ENCODE results near the gene RREB1. TPM values are rescaled to one million over a fixed set of nuclear protein-coding genes. Genes with fewer than 3 reads are reported as not detected.

The RREB1 gene
- polyA plus RNA-seq, 4 donors, result 17.0 to 27.3 (median 22.9) TPM

DNA sequence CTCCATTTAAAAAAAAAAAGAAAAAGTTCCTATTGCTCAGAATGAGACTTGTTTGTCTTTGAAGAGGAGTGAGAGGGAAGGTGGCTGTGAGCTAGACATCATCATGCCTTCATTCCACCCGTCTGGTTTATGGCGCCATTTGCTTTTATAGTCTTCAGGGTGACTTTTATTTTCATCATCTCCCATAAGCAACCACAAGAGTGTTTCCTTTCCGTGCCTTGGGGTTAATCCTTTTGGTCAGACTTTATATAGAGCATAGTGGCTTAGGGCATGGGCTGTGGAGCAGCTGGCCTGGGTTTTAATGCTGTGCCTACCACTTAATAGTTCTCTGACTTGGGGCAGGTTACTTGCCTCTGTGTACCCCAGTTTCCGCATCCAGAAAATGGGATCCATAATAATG is 77.8 kb downstream of the RREB1 start:
- DNase-seq (ENCODE audit: low read depth in 4 of 4, low spot score in 2 of 4), result no peak

DNA sequence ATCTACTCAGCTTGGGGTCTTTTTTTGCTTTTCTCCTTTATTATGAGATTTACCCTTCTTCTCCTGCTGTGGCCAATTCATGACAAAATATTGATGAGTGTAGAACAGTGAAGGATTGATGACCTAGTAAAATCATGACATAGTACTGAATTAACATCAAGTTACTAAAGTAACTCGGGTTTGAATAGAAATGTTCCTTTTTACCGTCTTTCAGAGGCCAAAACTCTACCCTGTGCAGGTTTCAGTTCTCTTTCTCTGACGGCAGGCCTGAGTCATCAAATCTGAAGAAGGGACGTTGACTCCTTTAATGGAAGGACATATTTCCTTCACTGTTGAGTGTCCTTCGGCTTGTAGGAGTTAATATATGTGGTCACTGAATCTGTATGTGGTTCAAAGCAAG is 80.7 kb downstream of the RREB1 start:
- no peak for DNase-seq (ENCODE audit: low read depth in 4 of 4, low spot score in 2 of 4)

DNA sequence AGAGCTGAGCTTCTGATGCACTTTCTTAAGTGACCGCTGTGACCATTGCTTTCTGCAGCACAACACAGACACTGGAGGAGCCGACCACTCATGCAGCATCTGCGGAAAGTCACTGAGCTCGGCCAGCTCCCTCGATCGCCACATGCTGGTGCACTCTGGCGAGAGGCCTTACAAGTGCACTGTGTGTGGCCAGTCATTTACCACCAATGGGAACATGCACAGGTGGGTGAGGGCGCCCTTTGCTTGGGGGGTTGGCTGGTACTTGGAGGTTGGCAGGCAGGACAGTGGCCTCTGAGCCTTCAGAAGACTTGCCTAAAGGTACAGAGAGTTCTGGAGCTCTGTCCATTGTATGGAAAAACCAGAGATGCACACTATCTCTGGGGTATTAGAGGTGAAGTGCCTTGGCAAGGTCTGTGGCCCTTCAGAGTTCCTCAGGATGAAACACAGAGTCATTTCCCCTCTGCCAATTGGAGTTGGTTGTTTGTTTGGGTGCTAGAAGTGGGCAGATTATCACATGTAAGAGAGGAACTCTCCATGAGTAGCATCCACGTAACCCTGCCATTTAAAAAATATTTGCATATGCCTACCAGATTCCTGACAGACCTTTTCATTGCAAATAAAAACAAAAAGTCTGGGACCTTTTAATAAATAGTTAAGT is 81.5 kb downstream of the RREB1 start:
- no peak for DNase-seq (ENCODE audit: low read depth in 4 of 4, low spot score in 2 of 4)

DNA sequence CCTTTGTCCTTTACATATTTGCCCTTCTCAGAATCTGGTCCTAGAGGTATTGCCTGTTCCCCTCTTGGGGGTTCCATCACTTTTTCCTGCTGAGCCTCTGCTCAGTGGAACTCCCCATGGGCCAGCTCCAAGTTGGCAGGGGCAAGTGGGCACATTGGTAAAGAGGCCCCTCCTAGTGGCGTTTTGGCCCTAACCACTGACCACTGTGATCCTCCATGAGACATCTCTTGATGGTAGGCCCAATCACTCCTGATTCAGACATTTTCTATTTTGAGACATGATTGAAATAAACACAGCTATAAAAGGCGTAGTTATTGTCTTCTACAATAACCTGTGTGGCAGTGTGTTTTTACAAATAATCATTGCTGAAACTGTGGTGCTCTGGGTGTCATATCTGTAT is 83.0 kb downstream of the RREB1 start:
- no peak for DNase-seq (ENCODE audit: low read depth in 4 of 4, low spot score in 2 of 4)

DNA sequence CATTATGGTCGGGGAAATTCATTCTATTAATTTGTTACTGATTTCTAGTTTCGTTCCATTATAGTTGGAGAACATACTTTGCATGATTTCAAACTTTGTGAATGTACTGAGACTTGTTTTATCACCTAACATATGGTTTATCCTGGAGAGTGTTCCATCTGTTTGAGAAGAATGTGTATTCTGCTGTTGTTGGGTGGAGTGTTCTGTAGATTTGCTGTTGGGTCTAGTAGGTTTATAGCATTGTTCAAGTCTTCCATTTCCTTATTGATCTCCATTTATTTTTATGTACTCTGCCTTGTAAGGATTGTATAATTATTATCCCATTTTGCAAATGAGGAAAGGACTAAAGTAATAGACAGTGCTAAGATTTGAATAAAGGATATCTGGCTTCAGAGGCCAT is 85.4 kb downstream of the RREB1 start:
- no peak for DNase-seq (ENCODE audit: low read depth in 4 of 4, low spot score in 2 of 4)

DNA sequence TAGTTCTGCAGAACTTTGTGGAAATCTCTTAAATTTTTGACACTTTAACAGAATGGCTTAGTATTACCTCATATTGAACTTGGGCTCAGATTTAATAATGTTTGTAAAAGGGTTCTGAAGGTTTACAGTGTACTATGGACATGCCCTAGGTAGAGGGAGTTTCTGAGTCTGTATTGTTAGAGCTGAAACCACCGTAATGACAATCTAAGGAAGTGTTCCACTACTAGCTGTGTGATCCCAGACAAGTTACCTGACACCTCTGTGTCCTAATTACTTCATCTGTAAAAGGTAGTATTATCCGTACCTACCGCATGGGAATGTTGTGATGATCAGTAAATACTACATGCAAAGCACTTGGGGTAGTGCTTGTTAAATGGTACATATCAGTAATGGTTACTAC is 86.9 kb downstream of the RREB1 start:
- DNase-seq (ENCODE audit: low read depth in 4 of 4, low spot score in 2 of 4), result no peak

DNA sequence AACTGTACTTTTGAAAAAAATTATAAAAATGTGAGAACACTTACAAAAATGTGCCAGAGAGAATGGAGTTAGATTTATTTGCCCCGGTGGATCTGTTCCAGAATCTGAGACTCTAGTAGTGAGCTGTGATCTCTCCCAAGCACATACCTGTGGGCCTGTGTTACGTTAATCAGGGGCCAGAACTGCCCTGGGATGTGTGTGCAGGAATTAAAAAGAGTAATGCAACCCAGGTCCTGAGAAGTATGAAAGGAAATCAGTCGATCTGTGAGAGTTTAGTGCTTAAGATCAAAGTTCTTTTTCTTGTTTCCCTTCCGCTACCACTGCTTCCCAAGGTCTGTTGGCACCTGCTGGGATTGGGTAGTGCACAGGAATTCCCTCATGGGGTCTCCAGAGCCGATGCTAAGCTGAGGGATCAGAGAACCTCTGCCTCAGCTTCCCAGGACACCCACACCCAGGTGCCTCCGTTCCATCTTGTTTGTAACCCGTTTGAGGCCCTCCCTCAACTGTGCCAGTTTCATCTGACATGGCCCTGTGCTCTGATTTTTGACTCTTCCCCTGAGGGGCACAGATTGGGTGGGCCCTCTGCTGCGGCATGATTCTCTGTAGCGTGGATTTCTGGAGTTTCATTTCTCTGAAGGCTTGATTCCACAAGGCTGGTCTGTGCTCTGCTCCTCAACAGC is 87.7 kb downstream of the RREB1 start:
- DNase-seq (ENCODE audit: low read depth in 4 of 4, low spot score in 2 of 4), result no peak

DNA sequence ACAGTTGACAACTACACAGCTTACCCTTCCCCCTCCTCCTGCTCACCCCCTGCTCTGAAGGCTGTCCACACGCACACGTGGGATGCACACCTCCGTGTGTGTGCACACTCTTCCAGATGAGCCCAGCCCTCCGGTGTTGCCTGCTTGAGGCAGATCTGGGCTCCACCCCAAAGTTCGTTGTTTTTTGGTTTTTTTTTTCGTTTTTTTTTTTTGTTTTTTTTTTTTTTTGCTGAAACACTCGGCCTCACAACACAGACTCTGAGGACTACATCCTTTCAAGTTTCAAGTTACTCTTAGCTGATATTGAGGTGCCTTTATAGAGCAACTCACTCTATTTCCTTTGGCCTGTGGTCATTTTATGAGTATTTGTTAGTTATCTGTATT is 88.2 kb downstream of the RREB1 start:
- no peak for DNase-seq (ENCODE audit: low read depth in 4 of 4, low spot score in 2 of 4)

DNA sequence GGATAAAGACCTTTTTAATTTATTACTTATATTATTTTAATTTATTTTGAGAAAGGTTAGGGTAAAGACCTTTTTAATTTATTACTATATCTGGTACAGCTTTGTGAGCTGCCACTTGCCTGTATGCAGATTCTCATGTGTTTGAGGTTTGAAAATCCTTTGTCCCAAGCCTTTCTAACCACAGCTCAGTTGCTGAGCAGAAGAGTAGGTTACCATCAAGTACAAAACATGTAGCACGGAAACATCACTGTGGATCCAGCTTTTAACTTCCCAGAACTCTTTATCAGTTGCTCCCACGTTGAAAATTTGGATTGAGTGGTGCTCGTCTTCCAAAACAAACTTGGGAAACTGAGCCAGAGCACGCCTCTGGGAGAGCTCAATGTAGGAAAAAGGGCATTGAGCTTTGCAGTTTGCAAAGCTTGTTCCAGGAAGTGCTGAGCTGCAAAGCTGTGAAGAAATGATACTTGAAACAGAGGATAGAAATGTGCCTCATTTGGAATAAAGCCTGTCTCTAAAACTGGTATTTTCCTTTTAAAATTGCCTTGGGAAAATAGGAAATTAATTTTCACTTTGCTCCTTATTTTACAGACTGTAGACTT is 89.0 kb downstream of the RREB1 start:
- no peak for DNase-seq (ENCODE audit: low read depth in 4 of 4, low spot score in 2 of 4)

DNA sequence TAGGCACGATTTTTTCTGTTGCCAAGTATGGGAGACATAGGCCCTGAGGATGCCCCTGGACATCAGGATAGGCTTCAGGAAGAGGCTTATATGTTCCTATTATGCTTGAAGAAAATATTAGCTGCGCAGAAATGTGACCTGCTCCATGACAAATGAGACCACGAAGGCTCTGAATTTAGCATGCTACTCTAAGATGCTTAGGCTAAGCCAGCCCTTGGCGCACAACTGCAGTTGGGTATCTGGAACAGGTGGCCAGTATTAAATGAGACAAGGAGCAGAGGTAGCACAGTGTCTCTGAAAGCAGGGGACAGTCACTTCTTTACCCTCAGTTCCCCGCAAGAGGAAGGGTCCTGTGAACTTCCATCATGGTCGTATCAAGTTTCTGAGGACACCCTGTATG is 90.0 kb downstream of the RREB1 start:
- DNase-seq (ENCODE audit: low read depth in 4 of 4, low spot score in 2 of 4), result no peak

DNA sequence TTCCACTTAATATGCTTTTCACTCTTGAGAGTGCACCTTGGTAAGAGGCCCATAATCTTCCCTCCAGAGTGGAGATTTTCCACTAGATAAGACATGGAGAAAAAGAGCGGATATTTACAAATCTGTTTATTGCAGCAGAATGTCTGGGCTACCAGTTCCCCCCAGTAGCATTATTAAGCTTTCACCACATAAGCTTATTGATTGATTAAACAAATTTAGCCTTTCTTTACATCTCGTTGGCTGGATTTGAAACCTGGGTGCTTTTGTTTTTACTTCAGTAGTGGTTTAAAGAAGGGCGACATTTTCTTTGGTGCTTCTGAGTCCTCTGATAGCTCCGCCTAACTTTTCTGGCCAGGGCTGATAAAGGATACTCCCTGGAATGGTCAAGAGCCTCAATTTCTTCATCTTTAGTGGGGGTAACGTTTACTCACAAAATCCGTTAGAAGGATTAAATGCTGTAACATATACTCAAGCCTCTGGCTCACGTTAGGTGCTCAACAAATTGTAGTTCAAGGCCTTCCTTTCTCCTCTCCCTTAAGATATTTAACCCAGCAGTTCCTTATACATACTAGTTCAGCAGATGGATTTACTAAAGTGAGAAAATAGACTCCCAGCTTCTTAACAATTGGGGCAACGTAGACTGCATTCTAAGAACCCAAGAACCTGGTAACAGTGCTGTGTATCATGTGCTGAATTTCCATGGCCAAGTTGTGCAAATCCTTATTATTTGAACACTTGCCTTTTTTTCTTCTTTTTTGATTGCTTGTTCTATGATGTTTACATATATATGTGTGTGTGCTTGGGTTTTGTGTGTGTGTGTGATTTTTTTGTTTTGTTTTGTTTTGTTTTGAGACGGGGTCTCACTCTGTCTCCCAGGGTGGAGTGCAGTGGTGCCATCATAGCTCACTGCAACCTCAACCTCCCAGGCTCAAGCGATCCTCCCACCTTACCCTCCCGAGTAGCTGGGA is 91.4 kb downstream of the RREB1 start:
- no peak for DNase-seq (ENCODE audit: low read depth in 4 of 4, low spot score in 2 of 4)

DNA sequence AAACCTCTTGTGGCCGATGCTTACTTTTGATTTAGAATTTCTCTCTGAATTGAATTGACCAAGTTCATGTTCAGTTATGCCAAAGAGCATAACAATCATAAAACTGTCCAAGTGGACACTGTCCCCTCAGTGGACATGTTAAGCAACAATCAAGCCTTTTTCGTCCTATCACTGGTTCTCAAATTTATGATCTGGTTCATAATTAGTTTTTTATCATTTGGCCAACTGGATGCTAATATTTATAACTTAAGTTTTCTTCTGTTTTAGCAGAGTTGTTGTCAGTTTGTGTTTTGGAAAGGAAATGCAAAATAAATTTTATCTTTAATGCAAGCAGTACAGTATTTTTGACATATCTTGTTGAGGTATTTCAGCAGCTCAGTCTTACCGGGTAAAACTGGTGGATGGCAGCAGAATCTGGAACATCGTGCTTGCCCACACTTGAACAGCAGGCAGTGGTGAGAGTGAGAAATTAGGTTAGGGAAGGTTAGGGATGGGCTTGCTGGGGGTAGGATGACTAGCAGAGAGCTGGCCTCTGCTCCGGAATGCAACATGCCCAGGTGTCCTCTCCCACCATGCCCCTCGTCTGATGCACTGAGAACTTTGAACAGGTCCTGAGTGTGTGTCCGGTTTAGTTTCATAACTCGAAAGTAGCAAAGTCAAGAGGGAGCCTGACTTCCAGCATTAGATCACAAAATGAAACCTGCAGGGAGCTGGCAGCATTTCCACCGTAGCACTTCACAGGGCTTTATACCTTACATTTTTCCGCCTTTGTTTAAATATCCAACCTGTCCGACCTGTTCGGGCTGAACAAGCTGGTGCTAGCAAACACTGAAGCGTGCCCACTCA is 93.1 kb downstream of the RREB1 start:
- DNase-seq (ENCODE audit: low read depth in 4 of 4, low spot score in 2 of 4), result no peak

DNA sequence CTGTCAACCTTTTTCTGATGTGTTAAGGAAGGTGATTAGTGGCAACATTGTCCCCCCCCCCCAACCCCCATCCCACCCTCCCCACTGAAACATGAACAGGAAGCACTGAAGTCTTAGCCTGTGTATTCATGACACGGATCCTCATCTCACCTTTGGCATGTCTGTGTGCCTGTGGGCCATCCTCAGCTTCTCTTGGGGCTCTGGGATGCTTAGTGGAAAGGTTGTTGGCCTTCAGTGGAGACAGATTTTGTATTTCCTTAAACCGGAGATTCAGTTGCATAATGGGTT is 93.6 kb downstream of the RREB1 start:
- DNase-seq (ENCODE audit: low read depth in 4 of 4, low spot score in 2 of 4), result no peak

DNA sequence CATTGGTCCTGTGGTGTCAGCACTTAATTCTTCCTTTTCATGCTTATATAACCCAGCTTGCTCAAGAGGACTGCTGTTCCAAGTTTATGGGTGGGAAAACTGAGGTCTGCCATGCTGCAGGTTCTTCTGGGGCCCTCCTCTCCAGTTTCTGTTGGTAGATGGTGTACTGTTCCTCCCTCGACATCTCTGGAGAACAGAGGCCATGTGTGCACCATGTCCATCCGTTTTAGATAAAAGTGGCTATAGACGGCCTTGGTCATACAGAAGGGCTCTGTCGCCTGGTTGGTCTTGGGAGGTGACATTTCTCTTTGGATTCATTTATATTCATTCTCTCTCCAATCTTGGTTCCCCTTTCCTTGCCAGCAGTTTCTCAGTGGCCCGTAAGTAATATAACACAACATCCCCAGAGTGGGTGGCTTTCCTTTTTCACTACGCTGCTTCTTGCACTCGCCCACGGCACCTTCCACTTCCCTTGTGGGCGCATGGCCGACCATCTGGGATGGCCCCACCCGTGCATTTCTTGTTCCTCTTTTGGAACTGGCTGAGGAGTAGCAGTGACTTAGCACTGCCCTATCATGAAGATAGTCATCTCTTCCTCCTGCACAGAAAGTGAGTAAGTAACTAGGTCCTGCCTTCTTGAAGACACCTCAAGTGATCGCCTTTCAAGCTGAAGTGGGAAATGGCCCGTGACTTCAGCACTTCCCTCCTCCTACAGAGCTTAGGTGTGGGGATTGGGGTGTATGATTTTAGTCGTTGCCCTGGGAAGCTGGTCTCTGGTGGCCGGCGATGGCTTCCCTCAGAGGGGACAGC is 94.2 kb downstream of the RREB1 start:
- no peak for DNase-seq (ENCODE audit: low read depth in 4 of 4, low spot score in 2 of 4)

DNA sequence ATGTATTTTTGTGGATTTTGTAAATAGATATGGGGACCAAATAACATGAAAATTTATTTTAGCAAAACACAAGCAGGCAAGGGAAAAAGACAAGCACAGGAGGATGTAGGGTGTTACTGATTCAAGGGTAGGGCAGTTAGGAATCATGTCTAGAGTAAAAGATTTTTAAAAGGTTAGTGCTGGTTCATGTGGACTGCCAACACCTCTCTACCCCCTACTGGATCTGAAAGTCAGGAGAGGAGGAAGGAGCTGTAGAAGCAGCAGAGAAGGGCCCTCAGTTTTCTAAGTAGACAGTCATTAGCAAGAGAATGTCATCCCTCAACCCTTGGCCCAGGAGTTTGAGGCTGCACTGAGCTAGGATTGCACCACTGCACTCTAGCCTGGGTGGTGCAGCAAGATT is 95.2 kb downstream of the RREB1 start:
- DNase-seq (ENCODE audit: low read depth in 4 of 4, low spot score in 2 of 4), result no peak

DNA sequence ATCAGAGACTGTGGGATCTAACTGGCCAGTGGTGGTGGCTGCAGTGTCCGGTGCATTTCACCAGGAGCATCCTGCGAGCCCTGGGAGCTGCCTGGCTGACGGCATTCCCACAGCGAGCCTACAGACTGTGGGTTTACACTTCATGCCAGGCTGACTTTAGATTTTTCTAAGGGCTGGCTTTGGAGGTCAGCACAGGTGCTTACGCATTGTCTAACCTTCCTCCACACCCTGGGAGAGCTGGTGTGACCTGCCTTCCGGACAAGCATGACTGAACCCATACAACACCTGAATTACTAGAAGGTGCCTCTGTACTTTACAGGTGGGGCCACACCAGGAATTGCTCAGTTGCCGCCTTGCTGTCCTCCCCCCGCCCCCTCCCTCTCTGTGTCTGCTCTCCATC is 96.2 kb downstream of the RREB1 start:
- no peak for DNase-seq (ENCODE audit: low read depth in 4 of 4, low spot score in 2 of 4)

DNA sequence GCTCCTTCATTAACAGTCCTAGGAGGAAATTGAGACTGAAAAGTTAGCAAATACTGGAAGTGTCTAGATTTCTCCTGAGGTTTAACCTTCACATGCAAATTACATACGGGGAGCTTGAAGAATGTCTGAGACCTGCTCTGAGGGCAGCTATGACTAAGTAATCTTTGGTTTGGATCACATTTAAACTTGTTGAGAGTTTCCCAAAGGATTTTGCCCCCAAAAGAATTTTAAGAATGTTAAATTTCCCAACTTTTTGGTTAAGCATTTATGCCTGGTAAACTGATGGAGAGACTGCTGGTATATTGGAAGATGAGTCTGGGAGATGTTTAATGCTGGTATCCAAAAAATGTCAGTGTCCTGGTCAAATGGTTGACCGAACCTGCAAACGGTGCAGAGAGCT is 97.0 kb downstream of the RREB1 start:
- no peak for DNase-seq (ENCODE audit: low read depth in 4 of 4, low spot score in 2 of 4)

DNA sequence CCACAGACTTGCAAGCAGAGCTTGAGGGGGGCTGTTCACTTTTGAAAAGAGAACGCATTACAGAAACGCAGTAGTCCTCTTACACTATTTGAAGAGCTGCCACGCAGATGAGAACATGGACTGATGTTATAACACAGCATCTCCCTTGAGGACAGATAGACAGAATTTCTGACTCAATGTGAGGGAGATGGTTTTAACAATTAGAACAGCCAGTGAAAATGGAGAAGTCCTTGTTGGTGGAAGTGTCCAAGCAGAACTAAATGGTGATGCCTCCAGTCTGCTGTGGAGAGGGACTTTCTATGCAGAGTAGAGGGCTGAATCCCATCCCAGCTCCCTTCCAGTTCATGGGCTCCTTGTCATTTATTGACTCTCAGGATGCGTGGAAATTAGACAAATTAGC is 100.0 kb downstream of the RREB1 start:
- no peak for DNase-seq (ENCODE audit: low read depth in 4 of 4, low spot score in 2 of 4)

DNA sequence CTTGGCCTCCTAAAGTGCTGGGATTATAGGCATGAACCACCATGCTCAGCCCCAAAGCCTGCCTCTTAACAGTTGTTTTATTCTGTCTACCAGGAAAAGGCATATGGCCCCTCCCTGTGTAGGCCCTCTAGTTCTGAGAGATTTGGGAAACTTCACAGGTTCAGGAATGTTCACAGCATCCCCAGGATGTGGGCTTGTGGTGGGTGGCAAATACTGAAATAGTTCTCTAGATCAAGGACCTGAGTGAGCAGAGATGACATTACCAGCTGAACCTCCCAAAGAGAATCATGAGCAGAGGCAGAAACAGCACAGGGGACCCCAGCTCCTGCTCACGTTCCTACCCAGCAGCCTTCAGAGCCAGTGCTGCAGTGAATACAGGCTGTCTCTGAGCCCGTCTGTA is 105.7 kb downstream of the RREB1 start:
- no peak for DNase-seq (ENCODE audit: low read depth in 4 of 4, low spot score in 2 of 4)

DNA sequence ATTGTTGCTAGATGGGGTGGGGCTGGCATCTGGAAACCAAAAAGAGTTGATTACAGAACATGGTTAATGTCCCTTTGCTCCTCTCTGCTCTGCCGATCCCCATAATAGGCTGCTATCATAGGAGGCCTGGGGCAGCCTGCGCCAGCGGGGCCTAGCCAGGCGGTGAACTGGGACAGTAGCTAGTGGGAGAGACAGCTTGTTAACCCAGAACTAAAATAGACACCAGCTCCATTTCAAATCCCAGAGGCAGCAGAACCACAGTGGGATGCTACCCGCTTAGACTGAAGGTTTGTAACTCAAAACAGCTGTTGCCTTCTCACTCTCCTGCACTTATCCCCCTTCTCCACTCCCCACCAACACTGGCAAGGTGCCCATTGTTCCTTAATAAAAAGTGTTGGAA is 106.7 kb downstream of the RREB1 start:
- no peak for DNase-seq (ENCODE audit: low read depth in 4 of 4, low spot score in 2 of 4)

Measured in left renal cortex interstitium (tissue), 4 donors.